A204.1 (cell line): Measurements from ENCODE around the gene GOT2.
"Not testable (repeated sequence)": the region's sequence is repeated elsewhere in the genome, so short reads cannot be mapped to it uniquely, and the experiment has no call there.

ENCODE experiments used
- FAIRE-seq: peaks from 2 replicates; lab custom pipeline; 2012; peaks lifted over from hg19 to GRCh38; lab: Jason Lieb, UNC

Gene GOT2

DNA sequence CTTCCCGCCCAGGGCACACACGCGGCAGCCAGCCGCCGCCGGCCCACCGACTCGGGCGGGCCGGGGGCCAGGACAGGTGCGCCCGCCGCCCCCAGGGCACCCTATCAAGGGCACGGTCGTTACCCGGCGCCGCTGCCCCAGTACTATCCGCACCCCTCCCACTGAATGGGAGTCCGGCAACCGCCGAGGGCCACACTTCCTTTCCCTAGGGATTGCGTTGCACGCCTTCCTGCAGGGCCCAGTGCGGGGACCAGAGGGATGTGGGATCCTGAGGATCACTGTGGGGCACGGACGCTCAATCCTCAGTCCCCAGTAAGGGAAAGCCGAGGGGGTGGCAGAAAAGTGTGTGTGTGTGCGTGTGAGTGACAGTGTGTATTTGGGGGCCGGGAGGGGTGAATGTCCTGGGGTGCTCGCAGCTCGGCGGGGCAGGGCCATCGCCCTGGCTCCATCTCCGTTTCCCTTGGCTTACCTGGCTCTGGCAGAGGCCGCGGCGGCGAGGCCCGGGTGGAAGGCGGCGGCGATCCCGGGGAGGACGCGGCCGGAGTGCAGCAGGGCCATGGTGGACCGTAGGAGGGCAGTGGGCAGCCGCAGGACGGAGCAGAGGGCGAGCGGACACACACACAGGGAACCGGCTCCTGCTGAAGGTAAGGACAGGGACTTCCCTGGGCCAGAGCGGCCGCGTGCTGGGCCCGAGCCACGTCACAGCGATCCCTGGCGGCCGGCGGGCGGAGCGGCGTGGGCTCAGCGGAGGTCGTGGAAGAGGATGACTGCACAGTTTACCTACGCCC is at the start of gene GOT2:
GOT2 (minus strand) TSS at position 646 of the 788 bp plus-strand sequence; CDS start at position 558, 88 bp downstream.
- no peak for FAIRE-seq

DNA sequence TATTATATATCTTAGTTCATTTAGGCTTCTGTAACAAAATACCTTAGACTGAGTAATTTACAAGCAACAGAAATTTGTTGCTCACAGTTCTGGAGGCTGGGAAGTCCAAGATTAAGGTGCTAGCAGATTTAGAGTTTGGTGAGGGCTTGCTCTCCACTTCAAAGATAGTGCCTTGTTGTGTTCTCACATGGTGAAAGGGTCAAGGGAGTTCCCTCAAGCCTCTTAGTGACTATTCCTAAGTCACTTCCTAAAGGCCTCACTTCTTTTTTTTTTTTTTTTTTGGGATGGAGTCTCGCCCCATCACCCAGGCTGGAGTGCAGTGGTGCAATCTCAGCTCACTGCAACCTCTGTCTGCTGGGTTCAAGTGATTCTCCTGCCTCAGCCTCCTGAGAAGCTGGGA is 45.2 kb upstream of the GOT2 start:
- not testable (repeated sequence) for FAIRE-seq

DNA sequence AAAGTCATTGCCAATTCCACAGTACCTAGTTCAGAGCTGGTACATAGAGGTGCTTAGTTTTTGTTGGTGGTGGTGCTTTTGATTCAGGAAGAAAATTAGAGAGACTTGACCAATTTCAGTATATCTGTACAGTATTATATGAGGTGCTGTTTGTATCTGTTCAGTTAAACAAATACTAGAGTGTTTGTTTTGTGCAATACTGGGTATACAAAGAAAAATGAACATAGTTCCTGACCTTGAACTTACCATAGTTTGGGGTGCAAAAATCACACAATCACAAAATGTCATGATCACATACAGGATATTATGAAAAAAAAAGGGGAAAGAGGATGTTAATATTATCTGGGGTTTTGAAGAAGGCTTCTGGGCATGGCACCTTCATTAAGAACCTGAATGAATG is 39.8 kb upstream of the GOT2 start:
- no peak for FAIRE-seq

DNA sequence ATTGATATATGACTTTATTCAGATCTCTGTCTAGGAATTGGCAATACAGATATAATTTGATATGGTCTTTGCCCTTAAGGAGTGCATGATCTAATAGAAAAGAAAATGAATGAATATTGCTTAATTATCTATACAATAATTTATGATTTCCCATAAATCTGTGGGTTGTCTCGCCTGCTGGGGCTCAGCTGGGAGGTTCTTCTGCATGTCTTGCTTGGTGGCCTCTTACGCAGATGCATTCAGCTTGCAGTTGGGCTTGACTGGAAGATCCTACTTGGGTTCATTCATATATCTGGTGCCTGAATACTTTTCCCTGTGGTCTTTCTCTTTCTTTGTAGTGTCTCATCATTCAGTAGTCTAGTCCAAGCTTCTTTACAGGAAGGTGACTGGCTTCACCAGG is 34.0 kb upstream of the GOT2 start:
- no peak for FAIRE-seq

DNA sequence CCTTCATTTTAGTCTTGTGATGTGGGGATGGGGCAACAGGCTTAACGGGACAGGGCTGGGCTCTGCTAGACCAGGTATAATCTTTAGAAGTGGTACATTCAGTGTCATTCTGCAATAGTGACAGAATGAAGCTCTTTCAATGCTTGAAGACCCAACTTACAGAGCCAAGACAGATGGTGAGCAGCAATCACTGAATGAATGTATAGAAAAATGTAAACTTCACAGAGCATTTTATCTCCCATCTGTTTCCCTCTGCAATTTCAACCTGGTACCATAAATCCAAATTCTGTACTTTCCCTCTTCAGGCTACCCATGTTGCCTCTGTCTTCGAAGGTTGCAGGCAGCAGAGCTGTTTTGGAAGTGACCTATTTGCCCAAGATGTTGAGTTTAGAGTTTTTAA is 33.5 kb upstream of the GOT2 start:
- no peak for FAIRE-seq

DNA sequence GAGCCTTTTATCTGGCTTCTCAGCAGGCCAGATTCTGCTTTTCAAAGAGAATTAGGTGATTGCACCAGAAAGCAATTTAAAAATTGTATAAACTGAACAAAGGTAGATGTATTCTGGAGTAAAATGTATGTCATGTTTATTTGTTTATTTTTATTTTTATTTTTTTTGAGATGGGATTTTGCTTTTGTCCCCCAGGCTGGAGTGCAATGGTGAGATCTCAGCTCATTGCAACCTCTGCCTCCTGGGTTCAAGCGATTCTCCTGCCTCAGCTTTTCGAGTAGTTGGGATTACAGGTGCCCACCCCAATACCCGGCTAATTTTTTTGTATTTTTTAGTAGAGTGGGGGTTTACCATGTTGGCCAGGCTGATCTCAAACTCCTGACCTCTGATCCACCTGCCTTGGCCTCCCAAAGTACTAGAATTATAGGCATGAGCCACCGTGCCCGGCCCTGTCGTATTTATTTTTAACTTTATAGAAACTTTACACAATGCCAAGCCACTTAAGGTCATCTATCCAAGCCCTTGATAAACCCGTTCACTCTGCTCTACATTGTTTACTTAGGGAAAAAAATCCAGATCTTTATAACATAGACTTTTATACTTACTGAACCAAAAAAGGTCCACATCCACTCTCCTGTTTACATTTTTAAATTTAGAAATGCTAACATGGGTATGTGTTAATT is 22.7 kb upstream of the GOT2 start:
- no peak for FAIRE-seq

DNA sequence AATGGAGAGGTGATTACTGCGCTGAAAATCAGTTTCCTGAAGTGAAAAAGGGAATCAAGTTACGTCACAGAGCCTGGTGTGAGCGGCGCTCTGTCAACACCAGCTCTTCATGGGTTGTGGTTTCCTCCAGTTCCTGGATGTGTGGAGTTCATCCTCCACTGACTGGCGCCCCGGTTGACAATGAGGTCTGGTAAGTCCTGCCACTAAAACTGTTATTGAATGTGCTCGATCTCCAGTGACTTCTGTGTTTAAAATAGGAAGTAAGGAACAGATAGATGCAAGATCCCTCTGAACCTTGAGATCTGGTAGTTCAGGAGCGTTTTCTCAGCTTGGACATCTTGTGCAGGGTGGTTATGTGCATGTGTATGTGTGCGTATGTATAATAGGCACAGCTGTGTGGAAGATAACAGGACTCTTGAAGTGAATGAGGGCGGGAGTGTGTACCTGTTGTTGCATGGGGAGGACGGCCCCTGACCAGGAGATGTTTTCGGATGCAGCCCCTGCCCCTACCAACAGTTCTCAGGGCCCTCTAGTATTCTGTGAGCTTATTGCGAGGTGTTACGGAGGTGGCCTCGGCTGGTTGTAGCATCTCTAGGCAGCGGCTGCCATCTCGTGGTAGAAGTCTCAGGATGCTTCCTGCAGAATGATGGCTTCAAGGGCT is 22.0 kb upstream of the GOT2 start:
- peak; percentile 63 for FAIRE-seq

DNA sequence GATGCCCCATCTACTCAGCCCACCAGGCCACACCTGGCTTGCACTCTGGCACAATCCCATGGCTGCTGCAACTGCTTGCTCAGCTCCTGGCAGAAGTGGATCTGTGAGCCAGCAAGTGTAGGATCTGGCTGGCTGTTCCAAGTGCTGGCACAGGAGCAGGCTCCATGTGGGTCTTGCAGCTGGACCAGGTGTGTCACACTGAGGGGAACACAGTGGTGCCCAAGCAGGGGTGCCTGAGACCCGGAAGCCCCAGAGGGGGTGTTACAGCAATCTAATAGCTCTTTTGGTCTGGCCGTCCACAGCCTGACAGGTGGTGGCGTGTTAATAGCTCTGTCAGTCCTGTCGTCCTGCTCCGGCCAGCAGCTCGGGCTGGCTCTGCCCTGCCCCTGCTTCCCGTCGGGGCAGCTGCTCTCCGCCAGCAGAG is 19.6 kb upstream of the GOT2 start:
- no peak for FAIRE-seq

DNA sequence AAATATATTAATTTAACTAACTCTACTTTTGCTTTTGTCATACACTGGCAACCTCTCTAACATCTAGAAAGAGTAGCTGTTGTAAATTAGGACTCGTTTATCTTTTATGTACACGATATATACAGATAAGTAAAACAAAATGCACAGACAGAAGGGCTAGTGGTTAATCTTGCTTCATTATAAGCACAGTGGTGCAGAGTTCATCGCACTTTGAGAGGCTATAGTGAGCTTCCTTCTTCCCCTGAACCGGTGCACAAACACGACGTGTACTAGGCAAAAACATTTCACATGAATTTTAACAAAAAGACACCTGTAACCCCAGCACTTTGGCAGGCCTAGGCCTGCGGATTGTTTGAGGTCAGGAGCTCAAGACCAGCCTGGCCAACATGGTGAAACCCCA is 10.4 kb upstream of the GOT2 start:
- FAIRE-seq: no peak

DNA sequence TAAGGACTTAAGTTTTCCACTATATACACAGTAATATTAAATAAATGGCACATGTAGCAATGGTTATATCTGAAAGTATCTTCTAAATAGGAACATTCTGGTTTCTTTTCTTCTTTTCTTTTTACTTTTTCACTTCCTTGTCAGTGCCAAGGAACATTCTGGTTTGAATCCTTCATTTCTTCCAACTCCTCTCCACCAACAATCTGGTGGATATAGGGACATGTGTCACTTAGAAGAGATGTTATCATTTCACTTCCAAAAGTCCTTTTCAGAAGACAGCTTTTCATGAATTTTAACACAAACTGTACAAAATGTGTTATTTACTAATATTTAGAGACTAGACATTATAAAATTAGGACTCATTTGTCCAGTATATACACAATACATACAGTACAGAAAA is 7.9 kb upstream of the GOT2 start:
- no peak for FAIRE-seq

DNA sequence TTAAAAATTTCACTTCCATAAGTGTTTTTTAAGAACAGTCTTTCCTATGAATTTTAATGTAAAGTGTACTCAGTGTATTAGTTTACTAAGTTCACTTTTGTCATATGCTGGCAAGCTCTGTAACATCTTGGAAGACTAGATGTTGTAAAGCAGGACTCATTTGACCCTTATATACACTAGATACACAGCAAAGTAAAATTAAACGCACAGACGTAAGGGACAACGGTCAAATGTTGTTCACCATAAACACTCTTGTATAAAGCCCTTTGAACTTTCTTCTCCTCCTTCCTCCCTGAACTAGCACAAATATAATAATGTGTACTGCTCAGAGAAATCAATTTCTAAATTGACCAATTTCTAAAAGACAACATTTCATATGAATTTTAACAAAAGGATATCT is 7.0 kb upstream of the GOT2 start:
- no peak for FAIRE-seq

DNA sequence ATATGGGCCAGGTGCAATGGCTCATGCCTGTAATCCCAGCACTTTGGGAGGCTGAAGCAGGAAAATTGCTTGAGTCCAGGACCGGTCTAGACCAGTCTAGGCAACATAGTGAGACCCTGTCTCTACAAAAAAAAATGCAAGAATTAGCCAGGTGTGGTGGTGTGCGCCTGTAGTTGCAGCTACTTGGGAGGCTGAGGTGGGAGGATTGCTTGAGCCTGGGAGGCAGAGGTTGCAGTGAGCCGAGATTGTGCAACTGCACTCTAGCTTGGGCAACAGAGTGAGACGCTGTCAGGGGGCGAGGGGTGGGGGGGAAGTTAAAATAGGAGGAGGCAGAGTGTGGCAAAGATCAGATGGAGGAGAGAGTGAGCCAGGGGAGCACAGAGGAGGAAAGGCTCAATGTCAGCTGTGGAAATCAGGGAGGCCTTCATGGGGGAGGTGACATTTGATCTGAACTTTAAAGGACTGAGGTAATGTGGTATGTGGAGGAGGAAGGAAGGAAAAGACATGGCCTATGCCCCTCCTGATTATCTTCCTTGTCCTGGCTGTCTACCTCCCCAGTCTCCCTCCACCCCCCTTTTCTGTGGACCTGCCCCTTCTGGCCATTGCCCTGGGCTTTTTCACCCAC is 4.7 kb upstream of the GOT2 start:
- no peak for FAIRE-seq

DNA sequence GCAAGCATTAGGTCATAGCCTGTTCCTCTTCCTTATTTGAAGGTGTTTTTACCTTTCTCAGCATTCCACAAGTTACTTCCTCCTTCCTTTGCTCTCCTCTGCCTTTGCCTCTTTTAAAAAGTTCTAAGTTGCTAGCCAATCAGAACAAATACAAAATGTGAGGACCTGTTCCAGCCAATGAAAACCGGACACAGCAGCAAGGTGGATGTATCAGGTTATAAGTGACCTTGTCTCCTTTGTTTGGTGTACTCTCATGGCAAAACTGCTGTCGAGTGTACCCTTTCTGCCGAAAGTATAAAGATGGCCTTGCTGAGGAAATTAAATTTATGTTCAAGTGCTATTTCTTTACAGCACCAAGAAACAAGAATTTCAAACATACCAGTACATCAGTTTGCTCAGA is 2.2 kb upstream of the GOT2 start:
- FAIRE-seq: not testable (repeated sequence)

DNA sequence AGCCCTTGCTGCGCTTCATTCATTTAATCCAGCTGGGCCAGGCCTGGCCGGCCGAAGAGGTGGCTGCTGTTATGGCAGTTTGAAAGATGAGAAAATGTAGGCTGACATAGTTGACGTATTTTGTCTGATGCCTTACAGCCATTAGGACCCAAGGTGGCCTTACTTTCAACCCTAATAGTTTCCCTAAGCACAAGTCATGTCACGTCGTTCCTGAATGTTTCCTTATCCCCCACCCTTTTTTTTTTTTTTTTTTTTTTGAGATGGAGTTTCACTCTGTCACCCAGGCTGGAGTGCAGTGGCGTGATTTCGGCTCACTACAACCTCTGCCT is 307 bp upstream of the GOT2 start:
- FAIRE-seq: no peak

DNA sequence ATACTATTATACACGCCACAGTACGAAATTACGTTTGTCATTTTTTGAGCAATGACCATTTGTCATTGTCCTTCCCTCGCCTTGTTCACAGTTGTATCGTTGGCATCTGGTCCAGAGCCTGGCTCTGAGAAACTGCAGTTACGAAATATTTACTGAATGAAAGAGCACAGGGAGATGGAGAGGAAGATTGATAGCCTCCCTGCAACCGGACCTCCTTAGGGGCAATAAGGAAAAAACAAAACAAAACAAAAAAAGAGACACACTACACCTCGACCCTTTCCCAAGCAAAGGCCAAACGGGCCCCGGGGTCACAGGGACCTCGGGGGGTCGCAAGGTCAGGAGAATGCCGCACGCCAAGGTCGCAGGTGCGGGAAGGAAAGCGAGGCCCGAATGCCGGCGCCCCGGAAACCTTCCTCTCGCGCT is 857 bp downstream of the GOT2 start:
- no peak for FAIRE-seq

DNA sequence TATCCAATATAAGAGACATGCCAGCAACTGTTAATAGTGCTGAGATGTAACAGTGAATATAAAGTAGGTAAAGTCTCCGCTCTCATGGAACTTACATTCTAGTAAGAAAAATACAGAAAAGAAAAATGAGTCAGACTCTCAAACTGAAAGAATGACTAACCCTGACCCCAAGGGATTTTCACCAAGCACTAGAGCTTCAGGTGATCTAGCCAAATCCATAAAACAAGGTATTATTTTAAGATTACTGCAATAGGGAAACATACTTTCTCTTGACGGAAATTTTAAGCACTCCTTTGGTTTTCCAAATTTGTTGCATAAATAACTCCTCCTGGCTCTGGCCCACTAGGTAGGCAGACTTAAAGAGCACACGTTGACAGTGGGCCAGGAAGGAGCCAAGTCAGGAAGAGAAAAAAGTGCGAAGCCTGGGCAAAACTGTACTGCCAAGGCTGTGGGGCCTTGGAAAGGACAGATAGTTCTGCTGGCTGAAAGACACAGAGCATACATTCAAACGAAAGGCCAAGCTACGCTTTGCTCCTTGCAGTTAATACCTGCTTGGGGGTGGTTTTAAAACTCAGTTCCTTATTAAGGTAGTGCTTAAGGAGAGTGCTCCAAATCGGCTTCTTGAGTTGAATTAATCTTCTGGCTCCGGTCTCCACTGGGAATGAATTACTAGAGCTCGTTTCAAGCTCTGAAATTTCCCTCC is 1.4 kb downstream of the GOT2 start:
- FAIRE-seq: no peak

DNA sequence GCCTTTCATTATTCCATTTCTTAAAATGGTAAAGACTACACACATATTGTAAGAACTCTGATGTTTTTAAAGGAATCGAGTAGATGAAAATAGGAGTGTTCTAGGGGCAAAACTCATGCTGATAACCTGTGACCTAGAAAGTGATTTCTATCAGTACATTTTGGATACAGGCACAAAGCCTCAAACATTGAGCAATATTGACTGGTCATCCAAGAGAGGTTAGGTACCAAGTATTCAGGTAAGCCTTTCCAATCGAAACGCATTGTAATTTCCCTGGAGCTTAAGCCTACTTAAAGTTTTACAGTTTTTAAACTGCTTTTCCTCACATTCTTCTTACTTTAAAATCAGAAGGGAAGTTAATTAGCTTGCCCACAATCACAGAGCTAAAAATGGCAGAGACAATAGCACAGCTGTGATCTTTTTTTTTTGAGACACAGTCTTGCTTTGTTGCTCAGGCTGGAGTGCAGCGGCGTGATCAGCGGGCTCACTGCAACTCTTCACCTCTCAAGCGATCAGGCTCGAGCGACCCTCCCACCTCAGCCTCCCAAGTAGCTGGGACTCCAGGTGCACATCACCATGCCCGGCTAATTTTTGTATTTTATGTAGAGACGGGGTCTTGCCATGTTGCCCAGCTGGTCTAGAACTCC is 3.3 kb downstream of the GOT2 start:
- no peak for FAIRE-seq

DNA sequence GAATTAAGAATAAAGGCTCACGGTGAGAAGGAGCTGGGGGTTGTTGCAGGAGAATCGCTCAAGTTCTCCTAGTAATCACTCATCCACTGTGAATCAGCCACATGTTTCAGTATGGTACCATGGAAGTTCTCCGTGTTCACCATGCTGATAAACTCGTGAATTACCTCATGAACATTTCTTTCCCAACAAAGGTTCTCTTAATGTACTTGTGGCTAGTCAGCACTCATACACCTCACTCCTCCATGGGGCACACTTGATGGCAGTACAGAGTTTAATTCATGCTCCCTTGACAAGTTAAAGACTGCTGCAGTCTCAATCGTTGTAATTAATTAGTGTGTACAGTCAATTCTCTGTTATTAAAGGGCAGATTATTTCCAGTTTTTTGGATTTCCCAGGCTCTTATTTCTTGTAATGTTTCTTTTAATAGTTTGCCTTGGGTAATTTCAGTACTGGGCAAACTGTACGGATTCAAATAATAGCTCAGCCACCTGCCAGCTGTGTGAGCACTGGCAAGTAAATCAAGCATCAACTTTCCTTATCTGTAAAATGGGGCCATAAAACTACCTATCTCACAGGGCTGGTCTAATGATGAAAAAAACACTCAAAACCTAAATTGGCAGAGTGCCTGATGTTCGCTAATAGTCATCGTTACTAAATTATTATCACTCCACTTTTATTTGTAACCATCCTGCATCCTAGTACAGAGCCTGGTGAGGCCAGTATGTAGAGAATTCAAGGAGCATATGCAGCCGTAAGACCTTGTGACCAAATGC is 6.1 kb downstream of the GOT2 start:
- FAIRE-seq: no peak

DNA sequence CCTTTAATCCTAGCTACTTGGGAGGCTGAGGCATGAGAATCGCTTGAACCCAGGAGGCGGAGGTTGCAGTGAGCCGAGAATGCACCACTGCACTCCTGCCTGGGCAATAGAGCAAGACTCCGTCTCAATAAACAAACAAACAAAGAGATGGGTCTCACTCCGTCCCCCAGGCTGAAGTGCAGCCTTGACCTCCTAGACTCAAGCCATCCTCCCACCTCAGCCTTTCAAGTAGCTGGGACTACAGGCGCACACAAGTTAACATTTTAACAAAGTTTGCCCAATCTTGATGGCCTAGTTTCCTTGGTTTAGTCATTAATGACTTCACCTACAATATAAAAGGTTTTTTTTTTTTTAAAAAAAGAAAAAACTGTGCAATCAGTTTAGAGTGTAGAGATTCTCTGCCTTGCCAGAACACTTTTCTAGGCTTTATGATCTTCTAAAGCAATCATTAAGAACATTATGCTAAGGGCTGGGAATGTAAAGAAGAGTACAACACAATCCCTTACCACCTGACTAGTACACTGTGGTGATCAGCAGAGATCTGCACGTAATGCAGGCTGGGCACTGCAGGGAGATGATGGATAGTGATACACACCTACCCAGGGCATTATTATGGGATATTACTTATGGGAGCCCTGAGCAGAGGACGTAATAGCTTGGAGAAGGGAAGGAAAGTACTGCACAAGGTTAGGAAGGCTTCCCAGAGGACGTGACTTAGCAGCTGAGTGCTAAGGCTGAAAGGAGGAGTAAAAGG is 6.9 kb downstream of the GOT2 start:
- FAIRE-seq: no peak

DNA sequence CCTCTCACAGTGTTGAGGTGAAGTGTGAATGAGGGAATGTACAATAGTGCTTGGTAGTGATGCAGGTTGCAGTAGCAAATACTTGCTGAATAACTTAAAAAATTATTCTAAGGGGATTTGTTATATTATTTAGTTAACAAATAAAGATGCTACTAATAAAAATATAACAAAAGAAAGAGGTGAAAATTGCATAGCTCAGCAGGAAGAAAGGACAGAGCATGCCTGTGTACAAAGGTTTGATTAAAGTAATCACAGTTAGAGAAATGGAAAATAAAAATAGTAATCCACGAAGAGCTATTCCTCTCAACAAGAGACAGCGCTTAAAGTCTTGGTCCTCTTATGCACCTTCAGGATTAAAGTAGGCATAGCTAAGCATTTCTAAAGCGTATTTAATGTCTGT is 11.0 kb downstream of the GOT2 start:
- FAIRE-seq: no peak
